Measurements from ENCODE around the gene EML1.

EML1 gene

DNA sequence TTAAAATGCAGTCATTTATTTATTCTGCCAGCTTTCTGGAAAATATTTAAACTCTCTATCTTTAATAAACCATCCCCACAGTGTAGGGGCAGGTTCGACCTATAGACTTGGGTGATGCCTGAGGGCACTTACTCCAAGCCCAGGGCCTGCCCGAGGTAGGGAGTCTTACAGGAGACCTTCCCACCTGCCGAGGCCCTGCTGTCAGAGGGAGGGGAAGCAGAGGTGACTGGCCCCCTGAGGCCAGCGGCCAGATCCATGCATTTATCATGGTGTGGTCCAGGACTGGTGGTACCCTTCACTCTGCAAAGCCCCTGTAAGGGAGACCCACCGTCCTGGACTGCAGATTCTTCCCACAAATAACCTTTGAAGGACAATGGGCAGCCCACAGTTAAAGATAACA is 7.6 kb downstream of the EML1 start:
- no peak for DNase-seq (ENCODE audit: low read depth)
- TF ChIP-seq, protein P1, sequence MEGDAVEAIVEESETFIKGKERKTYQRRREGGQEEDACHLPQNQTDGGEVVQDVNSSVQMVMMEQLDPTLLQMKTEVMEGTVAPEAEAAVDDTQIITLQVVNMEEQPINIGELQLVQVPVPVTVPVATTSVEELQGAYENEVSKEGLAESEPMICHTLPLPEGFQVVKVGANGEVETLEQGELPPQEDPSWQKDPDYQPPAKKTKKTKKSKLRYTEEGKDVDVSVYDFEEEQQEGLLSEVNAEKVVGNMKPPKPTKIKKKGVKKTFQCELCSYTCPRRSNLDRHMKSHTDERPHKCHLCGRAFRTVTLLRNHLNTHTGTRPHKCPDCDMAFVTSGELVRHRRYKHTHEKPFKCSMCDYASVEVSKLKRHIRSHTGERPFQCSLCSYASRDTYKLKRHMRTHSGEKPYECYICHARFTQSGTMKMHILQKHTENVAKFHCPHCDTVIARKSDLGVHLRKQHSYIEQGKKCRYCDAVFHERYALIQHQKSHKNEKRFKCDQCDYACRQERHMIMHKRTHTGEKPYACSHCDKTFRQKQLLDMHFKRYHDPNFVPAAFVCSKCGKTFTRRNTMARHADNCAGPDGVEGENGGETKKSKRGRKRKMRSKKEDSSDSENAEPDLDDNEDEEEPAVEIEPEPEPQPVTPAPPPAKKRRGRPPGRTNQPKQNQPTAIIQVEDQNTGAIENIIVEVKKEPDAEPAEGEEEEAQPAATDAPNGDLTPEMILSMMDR (conservative IDR thresholded peaks at IDR 0.05; ENCODE audit: low read depth, low read length): no peak
- H3K4me3 ChIP-seq (ENCODE audit: low read depth, low read length): no peak overlapping the region

DNA sequence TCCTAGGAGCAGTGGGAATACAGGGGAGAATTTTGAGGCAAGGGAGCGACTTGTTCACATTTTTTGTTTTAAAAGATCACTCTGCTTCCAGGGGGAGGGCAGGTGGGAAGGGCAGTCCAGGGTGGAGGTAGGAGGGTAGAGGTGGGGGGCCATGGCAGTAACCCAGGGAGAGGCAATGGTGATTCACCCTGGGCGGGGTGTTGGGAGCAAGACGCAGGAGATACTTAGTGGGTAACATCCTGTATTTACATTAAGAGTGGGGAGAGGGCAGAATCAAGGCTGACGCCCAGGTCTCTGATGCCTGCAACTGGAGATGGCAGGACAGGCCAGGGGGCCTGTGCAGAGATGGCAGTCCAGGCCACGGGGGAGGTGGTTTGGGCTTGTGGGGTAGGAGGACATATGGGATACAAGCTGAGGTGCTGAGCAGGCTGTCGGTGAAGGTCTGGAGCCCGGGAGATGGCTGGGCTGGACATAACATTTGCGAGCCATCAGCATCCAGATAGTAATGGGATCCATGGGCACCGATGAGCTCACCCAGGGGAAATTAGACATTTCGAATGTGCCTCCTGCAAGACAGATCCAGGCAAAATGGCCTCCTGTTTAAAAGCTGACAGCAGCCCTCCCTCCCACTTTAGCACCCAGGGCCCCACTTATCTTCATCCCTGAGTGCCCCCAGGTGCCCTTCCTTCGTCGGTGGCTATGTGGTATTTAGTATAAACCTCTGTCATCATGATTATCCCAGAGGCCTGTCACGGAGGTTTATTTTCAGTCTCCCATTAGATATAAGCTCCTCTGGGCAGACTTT is 9.3 kb downstream of the EML1 start:
- no peak overlapping the region for H3K4me3 ChIP-seq (ENCODE audit: low read depth, low read length)
- DNase-seq (ENCODE audit: low read depth): no peak
- TF ChIP-seq, protein P1 (conservative IDR thresholded peaks at IDR 0.05; ENCODE audit: low read depth, low read length): no peak

DNA sequence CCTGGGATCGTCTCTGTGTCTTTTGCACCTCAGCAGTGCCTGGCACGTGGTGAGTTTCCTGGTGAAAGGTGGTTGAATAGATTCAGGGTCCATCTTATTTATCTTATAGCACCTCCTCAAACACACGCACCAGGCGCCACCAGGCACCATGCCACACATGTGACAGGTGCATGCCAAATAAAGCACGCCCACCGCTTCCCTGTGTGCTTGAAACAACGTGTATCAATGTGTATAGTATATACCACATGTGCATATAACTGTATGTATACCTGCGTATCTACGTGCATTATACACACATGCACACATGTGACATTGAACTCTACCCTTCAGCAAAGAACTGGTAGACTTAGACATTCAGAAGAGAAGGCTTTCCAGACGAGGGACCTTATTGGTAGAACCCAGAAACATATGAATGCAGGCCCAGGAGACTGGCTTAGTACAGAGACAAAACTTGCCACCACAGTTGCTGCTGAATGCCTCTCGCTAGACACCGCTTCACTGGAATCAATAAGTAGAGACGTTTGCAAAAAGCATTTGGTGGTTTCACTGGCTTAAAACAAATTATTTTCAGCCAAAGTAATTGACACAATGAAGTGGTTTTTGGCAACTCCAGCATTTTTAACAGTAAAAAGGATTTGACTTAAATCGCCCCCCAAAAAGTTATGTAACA is 10.0 kb downstream of the EML1 start:
- no peak overlapping the region for H3K4me3 ChIP-seq (ENCODE audit: low read depth, low read length)
- no peak for DNase-seq (ENCODE audit: low read depth)
- TF ChIP-seq, protein P1 (conservative IDR thresholded peaks at IDR 0.05; ENCODE audit: low read depth, low read length): no peak

DNA sequence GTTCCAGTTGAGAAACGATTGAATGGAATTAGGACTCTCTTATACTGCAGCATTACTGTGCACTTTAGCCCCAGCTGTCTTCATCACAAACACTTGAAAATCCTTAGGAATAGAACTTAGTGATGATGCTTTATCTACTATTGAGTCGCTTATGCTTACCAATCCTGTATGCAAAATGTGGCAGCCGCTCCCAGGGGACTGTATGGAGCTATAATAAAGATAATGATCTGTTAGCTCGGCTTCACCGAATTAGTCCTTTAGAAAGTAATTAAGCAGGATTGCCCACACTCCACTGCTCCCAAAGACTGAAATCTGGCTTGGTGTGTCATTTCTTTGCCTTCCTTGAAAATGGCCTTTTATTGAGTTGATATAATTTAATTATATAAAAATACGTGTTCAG is 10.6 kb downstream of the EML1 start:
- no peak overlapping the region for H3K4me3 ChIP-seq (ENCODE audit: low read depth, low read length)
- no peak for DNase-seq (ENCODE audit: low read depth)
- TF ChIP-seq, protein P1 (conservative IDR thresholded peaks at IDR 0.05; ENCODE audit: low read depth, low read length): no peak

DNA sequence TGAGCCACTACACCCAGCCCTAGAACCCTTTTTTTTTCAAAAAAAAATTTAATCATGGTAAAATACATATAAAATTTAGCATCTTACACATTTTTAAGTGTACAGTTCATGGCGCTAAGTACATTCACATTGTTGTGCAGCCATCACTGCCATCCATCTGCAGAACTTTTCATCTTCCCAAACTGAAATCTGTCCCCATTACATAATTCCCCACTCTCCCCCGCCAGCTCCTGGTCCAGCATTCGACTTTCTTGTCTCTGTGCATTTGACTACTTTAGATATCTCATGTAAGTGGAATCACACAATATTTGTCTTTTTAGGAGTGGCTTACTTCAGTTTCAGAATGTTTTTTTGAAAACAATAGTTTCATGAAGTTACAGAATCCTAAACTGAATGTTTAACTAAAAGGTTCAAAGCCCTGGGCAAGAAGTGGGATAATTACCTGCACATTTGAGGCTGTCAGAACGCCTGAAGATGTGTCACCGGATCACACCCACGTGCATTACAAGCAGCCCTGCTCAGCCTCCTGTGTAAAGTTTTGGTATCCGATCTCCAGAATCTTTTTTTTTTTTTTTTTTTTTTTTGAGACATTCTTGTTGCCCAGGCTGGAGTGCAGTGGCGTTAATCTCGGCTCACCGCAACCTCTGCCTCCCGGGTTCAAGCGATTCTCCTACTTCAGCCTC is 12.7 kb downstream of the EML1 start:
- DNase-seq (ENCODE audit: low read depth): no peak
- no peak overlapping the region for H3K4me3 ChIP-seq (ENCODE audit: low read depth, low read length)
- TF ChIP-seq, protein P1 (conservative IDR thresholded peaks at IDR 0.05; ENCODE audit: low read depth, low read length): no peak

DNA sequence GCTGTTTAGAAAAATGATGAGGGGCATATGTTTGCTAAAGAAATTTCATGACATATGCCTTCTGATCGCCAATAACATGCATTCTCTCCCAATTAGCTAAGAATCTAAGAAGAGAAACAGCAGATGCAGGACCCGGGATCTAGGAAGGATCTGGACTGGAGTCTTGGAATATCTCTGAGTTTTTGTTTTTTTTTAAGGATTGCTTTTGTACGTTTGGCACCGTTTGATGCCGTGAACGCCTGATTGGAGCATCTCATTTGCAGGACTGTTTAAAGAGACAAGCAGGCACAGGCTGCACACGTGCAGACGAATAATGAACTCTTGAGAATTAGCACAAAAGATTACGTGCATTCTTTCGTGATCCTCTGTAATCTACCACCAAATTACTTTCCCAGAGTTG is 13.6 kb downstream of the EML1 start:
- TF ChIP-seq, protein P1 (conservative IDR thresholded peaks at IDR 0.05; ENCODE audit: low read depth, low read length): no peak
- DNase-seq (ENCODE audit: low read depth): no peak
- no peak overlapping the region for H3K4me3 ChIP-seq (ENCODE audit: low read depth, low read length)

Measured in choroid plexus epithelial cell (primary cell).